Endodermal cell (in vitro differentiated cells): ENCODE data around the gene KCTD11. TPM values are rescaled to one million over a fixed set of nuclear protein-coding genes. Genes with fewer than 3 reads are reported as not detected.

Experiments used
- DNase-seq: peaks from one replicate; pipeline ENCODE4 v3.0.0-alpha.2; 2017
- H3K27ac ChIP-seq: 2 replicates; pipeline ENCODE4 v1.5.1; 2013; ENCODE audit warnings: mild to moderate bottlenecking, low read depth, low read length, moderate library complexity
- H3K27me3 ChIP-seq: 2 replicates; pipeline ENCODE4 v1.6.1; 2013; ENCODE audit warnings: mild to moderate bottlenecking, low read length, moderate library complexity; ENCODE audit not compliant: insufficient read depth, control insufficient read depth, poor library complexity, severe bottlenecking
- H3K36me3 ChIP-seq: 2 replicates; pipeline ENCODE4 v1.7.0; 2013; ENCODE audit warnings: mild to moderate bottlenecking, low read length, moderate library complexity; ENCODE audit not compliant: control insufficient read depth, insufficient read depth
- H3K4me1 ChIP-seq: one replicate; pipeline ENCODE4 v1.7.0; 2013; ENCODE audit warnings: low read length; ENCODE audit not compliant: control insufficient read depth, insufficient read depth
- H3K4me3 ChIP-seq: 2 replicates; pipeline ENCODE4 v1.5.1; 2013; ENCODE audit warnings: mild to moderate bottlenecking, low read length, moderate library complexity
- H3K9ac ChIP-seq: 2 replicates; pipeline ENCODE4 v1.6.1; 2013; ENCODE audit warnings: mild to moderate bottlenecking, low read length, moderate library complexity; ENCODE audit not compliant: poor library complexity, severe bottlenecking; ENCODE audit errors: extremely low read depth
- H3K9me3 ChIP-seq: 2 replicates; pipeline ENCODE4 v1.6.1; 2013; ENCODE audit warnings: mild to moderate bottlenecking, low read length, moderate library complexity; ENCODE audit not compliant: control insufficient read depth
- H3K27ac Mint-ChIP-seq: 2 replicates; pipeline ENCODE4 v1.8.0; 2020; ENCODE audit warnings: mixed read lengths
- H3K27me3 Mint-ChIP-seq: 2 replicates; pipeline ENCODE4 v1.8.0; 2021; ENCODE audit warnings: mild to moderate bottlenecking, mixed read lengths; ENCODE audit not compliant: insufficient read depth
- H3K36me3 Mint-ChIP-seq: 2 replicates; pipeline ENCODE4 v1.8.0; 2020; ENCODE audit warnings: low read depth, mixed read lengths
- H3K4me1 Mint-ChIP-seq: 2 replicates; pipeline ENCODE4 v1.8.0; 2020; ENCODE audit warnings: mixed read lengths
- H3K4me3 Mint-ChIP-seq: 2 replicates; pipeline ENCODE4 v1.8.0; 2020; ENCODE audit warnings: mild to moderate bottlenecking, moderate library complexity, mixed read lengths
- H3K9me3 Mint-ChIP-seq: 2 replicates; pipeline ENCODE4 v1.8.0; 2020; ENCODE audit warnings: mild to moderate bottlenecking, mixed read lengths
- CTCF ChIP-seq: fragments of 200-600 bp; sonication (generic); conservative IDR thresholded peaks from 2 replicates; pipeline ENCODE4 v1.5.0; 2021; ENCODE audit warnings: antibody characterized with exemption, mild to moderate bottlenecking
- WGBS, 2 experiments: methylation state at CpG; one replicate each; pipeline versions ENCODE4 v1.1.5 to v1.1.7; 2013; ENCODE audit warnings: missing lambda C conversion rate in 2 of 2, mixed read lengths in 1 of 2; ENCODE audit not compliant: insufficient coverage in 1 of 2, insufficient read length in 1 of 2; 5-methylcytosine and 5-hydroxymethylcytosine counted together
- total RNA-seq, 2 donors: library from RNA; stranded (reverse); fragmentation: NEBNext Ultra II Directional in 1 of 2; extraction: Animal tissue kit (Norgen Biotek cat#: 25700) in 1 of 2; gene quantifications; 2 replicates in 1 of 2; 3 replicates in 1 of 2; pipeline ENCODE4 v1.2.1, GENCODE V29; 2021

KCTD11 gene
- total RNA-seq, 2 donors from 2014 or later: 7.1 to 8.4 TPM

- H3K4me1 Mint-ChIP-seq: peaks cover 15% of the 10 kb centered on the region
- no peaks in the 10 kb centered on the region for H3K9me3 Mint-ChIP-seq
- Histone ChIP-seq H3K27me3 (no peaks in the 10 kb centered on the region), H3K4me1 (peaks cover 5% of the 10 kb centered on the region), H3K36me3 (no peaks in the 10 kb centered on the region), H3K27ac (no peak overlapping the region), H3K4me3 (peak overlapping the region; percentile 82), H3K9ac (no peak overlapping the region), H3K9me3 (no peaks in the 10 kb centered on the region)
- peaks cover 24% of the 10 kb centered on the region for H3K27me3 Mint-ChIP-seq
- H3K36me3 Mint-ChIP-seq: no peaks in the 10 kb centered on the region
- H3K4me3 Mint-ChIP-seq: peak overlapping the region; percentile 73
- H3K27ac Mint-ChIP-seq: no peak overlapping the region
- WGBS, 2 experiments: 93 to 94% methylated on average over 20 to 37 of the region's 37 CpGs
- no peak for TF ChIP-seq CTCF
- no peak for DNase-seq
These were observed 1.1 kb downstream of the KCTD11 start for GRCh38 chr17:7352910-7353635.

- H3K36me3 ChIP-seq: no peaks in the 10 kb centered on the region
- no peak overlapping the region for H3K4me3 ChIP-seq
- DNase-seq: no peak
- H3K4me1 ChIP-seq: peaks cover 5% of the 10 kb centered on the region
- Mint-ChIP-seq H3K4me3 (no peak overlapping the region), H3K36me3 (no peaks in the 10 kb centered on the region), H3K27ac (no peak overlapping the region), H3K9me3 (no peaks in the 10 kb centered on the region), H3K27me3 (peaks cover 24% of the 10 kb centered on the region), H3K4me1 (peaks cover 11% of the 10 kb centered on the region)
- peak overlapping the region; percentile 21 for H3K27ac ChIP-seq
- no peak overlapping the region for H3K9ac ChIP-seq
- WGBS, 2 experiments: 47 to 90% methylated on average over 2 to 9 of the region's 9 CpGs
- no peaks in the 10 kb centered on the region for H3K9me3 ChIP-seq
- H3K27me3 ChIP-seq: no peaks in the 10 kb centered on the region
- TF ChIP-seq CTCF: no peak
These were observed 2.4 kb downstream of the KCTD11 start for GRCh38 chr17:7354262-7354843.

GRCh38 chr17:7355053-7355452 is 3.1 kb downstream of the KCTD11 start, which contains the start of gene TMEM95:
Gene TMEM95 (plus strand): TSS chr17:7355156. CDS start chr17:7355205, 49 bp downstream.
- Mint-ChIP-seq H3K9me3 (no peaks in the 10 kb centered on the region), H3K27ac (no peak within 1 kb of the TSS), H3K27me3 (peaks cover 24% of the 10 kb centered on the region), H3K36me3 (no peaks in the 10 kb centered on the region), H3K4me1 (peaks cover 6% of the 10 kb centered on the region), H3K4me3 (no peak within 1 kb of the TSS)
- H3K27me3 ChIP-seq: no peaks in the 10 kb centered on the region
- 70 to 81% methylated on average over 4 to 10 of the region's 10 CpGs for WGBS, 2 experiments
- no peak for DNase-seq
- no peak for TF ChIP-seq CTCF
- no peaks in the 10 kb centered on the region for H3K36me3 ChIP-seq
- no peak within 1 kb of the TSS for H3K9ac ChIP-seq
- H3K4me1 ChIP-seq: peaks cover 5% of the 10 kb centered on the region
- H3K9me3 ChIP-seq: no peaks in the 10 kb centered on the region
- no peak within 1 kb of the TSS for H3K4me3 ChIP-seq
- H3K27ac ChIP-seq: peak within 1 kb of the TSS; percentile 38
